Measurements from ENCODE around the gene RSPH4A. TPM values are rescaled to one million over a fixed set of nuclear protein-coding genes. Genes with fewer than 3 reads are reported as not detected.

The RSPH4A gene
- total and polyA plus RNA-seq, 2 donors (not counting 3 experiments of a cell fraction or from before 2014, with no cell fraction given): 0.06 to 0.15 TPM

- intact Hi-C loops (cut with micrococcal nuclease) (no loop called here), dilution Hi-C loops (cut with MboI; ENCODE audit: extremely low pct_ligation_motif_present, low sequenced_read_pairs) (no loop called here)
- ChIA-PET CTCF (no interaction called here), POLR2A (no interaction called here)
- Histone ChIP-seq H2AFZ (ENCODE audit: low read depth, low read length) (no peak overlapping the region), H3K27ac (ENCODE audit: insufficient read depth, low read depth, low read length) (no peak overlapping the region), H3K27me3 (ENCODE audit: control insufficient read depth in 2 of 2, insufficient read depth in 2 of 2, low read length in 2 of 2) (no peaks in the 10 kb centered on the region), H3K4me2 (ENCODE audit: insufficient read depth, low read length) (no peak overlapping the region), H4K20me1 (replicated peaks; ENCODE audit: control insufficient read depth, extremely low read depth, insufficient read depth, low read length) (no peaks in the 10 kb centered on the region), H3K4me3 (replicated peaks in 1 of 3; ENCODE audit: insufficient read depth in 1 of 3, low read depth in 1 of 3, low read length in 3 of 3) (no peak overlapping the region), H3K9me1 (replicated peaks; ENCODE audit: control insufficient read depth, extremely low read depth, insufficient read depth, low read length) (no peaks in the 10 kb centered on the region), H3K9ac (replicated peaks; ENCODE audit: extremely low read depth, insufficient read depth, low read length) (no peak overlapping the region), H3K9me3 (replicated peaks; ENCODE audit: control insufficient read depth, insufficient read depth, low read length) (no peaks in the 10 kb centered on the region), H3K36me3 (ENCODE audit: control insufficient read depth in 2 of 2, extremely low read depth in 1 of 2, insufficient read depth in 2 of 2, low read length in 2 of 2) (peaks cover 2 to 8% of the 10 kb centered on the region in 2 experiments), H3K79me2 (ENCODE audit: control insufficient read depth, insufficient read depth, low read length) (no peaks in the 10 kb centered on the region), H3K4me1 (ENCODE audit: control insufficient read depth, extremely low read depth, insufficient read depth, low read length) (no peaks in the 10 kb centered on the region)
- no TSS peak for BruUV-seq (replicated peaks)
- DNase-seq (ENCODE audit: low read depth, low spot score) (no peak), FAIRE-seq (no peak)
- TF ChIP-seq FOS (IDR thresholded peaks at IDR 0.05; ENCODE audit: borderline replicate concordance, insufficient read depth, low read length): no peak
- no peak for TF ChIP-seq JUN (IDR thresholded peaks at IDR 0.05; ENCODE audit: borderline replicate concordance, insufficient read depth, insufficient read length, low read depth)
- no peak for TF ChIP-seq POLR2A (IDR thresholded peaks at IDR 0.05; ENCODE audit: low read depth, low read length)
- TF ChIP-seq CTCF (IDR thresholded peaks at IDR 0.05; ENCODE audit: extremely low read depth in 1 of 2, insufficient read depth in 1 of 2, low read depth in 1 of 2, low read length in 2 of 2): no peak
- no peak for TF ChIP-seq POLR2AphosphoS5 (IDR thresholded peaks at IDR 0.05; ENCODE audit: insufficient read depth, low read depth, low read length)
- TF ChIP-seq EZH2 (IDR thresholded peaks at IDR 0.05; ENCODE audit: borderline replicate concordance, low read depth, low read length, severe bottlenecking): no peak
- TF ChIP-seq GATA2 (IDR thresholded peaks at IDR 0.05; ENCODE audit: insufficient read depth, insufficient read length, low read depth, low read length): no peak
- TF ChIP-seq MYC (IDR thresholded peaks at IDR 0.05; ENCODE audit: low read depth, low read length): no peak
- no peak for TF ChIP-seq MAX (IDR thresholded peaks at IDR 0.05; ENCODE audit: insufficient read depth, insufficient read length)
Measured at GRCh38 chr6:116586738-116587137, 29.5 kb upstream of the RSPH4A start.
